ENCODE measurements around the gene TDRD7.
"Not testable (repeated sequence)": the region's sequence is repeated elsewhere in the genome, so short reads cannot be mapped to it uniquely, and the experiment has no call there.

TDRD7 gene

DNA sequence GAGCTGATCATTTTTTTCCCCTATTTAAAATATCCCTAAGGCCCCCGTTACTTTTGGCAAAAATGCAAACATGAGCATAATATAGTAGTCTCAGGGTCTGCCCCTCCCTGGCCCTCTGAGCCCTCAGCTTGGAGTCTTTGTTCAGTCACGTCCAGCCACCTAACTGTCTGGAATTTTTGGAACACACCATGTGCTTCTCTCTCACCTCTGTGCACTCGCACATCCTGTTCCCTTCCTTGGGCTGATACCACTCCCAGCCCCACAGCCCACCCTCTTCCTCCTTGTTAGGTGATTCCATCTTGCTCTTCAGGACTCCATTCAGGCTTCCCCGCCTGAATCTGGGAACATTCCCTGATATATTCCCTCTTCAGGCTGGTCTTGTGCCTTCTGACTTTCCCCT is 16.0 kb downstream of the TDRD7 start:
- no peak for DNase-seq

DNA sequence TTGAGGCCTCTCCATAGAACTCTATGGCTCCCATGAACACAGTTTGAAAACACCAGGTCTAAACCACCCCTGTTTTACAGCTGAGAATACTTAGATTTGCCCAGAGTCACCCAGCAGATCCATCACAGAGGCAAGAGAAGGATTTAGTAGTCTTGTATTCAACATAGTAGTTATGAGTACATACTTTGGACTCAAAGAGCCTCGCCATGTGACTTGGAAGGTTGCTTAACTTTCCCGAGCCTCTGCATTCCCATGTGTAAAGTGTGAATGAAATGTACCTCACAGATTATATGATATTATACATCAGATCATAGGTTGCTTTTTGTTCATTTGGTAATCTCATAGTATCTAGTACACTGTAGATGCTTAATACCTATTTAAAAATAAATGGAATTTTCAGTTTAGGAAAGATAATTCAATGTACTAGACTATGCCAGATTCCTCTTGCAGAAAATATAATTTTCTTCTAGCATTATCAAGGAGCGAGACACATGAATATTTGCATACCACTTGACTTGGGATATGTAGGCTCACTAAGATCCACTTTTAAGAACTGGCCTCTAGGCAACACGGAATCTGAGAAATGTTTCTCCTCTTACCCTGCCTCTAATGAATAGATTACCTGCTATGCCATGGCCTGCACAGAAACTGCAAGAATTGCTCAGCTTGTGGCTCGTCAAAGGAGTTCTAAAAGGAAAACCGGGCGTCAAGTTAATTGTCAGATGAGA is 18.6 kb downstream of the TDRD7 start:
- DNase-seq, result no peak

DNA sequence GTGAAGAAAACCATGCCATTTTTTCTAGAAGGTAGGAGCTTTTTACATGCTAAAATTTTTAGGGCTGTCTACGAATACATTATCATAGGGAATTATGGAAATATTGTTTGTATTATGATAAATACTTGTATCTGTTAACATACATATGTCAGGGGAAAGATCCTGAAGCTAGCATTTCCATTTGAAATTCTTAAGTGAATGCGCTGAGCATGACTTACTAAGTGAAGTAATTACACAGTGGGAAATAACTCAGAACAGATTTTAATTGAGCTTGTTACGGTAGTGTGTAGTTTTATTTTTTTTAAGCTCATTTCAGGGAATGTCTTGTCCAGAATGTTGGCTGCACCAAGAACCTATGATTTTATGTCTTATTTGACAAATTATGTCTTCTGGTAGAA is 19.1 kb downstream of the TDRD7 start:
- DNase-seq, result no peak

DNA sequence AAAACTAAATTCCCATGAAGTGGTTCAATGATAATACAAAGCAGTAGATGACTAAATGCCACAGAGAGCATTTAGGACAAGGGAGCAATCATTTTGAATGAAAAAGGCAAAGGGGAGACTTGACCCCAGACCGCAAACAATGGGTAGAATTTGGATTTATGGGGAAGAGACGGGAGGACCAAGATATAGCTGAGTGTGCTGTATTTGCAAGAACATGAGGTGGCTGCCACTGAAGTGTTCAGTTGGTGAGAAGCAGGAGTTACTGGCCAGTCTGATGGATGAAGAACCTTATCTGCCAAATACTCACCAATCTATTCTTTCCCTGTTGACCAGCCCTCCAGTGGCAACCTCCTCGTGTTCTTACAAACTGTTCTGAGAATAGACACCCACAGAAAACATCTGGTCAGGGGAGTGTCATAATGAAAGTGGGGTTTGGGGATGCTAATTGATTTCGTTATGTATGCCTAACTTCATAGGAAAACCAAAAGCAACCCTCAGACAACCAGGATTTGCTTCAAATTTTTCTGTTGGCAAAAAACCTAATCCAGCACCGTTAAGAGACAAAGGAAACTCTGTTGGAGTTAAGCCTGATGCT is 19.8 kb downstream of the TDRD7 start:
- DNase-seq, result no peak

DNA sequence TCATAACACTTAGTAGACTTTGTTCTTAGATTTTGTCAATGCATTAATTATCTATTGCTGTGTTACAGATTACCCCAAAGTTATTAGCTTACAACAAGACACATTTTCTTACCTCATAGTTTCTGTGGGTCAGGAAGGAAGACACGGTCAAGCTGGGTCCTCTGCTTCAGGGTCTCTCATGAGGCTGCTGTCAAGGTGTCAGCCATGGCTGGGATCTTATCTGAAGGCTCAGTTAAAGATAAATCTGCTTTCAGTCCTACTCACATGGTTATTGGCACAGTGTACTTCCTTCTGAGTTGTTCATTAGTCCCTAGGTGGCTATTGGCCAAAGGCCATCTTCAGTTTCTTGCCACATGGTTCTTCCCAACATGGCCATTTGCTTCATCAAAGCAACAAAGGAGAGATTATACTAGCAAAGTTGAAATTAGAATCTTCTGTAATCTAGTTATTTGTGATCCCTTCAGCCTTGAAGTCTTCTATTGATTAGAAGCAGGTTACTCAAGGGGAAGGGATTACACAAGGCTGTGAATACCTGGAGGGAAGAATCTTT is 25.2 kb downstream of the TDRD7 start:
- no peak for DNase-seq

DNA sequence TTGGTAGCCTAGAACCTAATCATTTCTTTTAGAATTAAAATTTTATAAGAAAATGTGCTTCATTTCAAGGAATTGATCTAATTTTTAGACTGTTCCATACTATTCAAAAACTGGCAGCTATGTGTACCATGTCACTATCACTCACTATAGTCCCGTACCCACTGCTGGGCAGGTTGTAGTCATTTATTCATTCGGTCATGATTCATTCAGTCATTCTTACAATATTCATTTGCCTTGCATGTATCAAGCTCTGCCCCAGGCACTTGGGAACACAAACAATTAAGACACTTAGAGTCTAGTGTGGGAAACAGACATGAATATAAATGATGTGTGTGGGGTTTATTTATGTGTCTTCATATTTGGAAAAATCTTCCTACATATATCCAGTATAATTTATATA is 26.4 kb downstream of the TDRD7 start:
- DNase-seq, result no peak

DNA sequence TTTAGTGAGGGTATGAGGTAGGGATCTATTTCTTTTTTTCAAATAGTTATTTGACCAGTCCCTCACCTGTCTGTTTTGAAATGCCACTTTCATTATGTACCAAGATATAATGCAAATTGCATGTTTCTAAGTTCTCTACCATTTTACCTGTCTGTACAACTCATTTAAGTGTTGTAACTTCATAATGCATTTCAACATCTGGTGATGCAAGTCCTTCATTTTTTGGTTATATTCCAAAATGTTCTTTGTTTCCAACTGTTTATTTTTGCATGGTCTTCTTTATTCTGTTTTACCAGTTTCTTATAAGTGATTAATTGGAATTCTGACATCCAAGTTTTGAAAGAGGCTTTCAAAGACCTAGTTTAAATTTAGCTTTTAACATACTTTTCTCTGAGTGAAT is 26.8 kb downstream of the TDRD7 start:
- no peak for DNase-seq

DNA sequence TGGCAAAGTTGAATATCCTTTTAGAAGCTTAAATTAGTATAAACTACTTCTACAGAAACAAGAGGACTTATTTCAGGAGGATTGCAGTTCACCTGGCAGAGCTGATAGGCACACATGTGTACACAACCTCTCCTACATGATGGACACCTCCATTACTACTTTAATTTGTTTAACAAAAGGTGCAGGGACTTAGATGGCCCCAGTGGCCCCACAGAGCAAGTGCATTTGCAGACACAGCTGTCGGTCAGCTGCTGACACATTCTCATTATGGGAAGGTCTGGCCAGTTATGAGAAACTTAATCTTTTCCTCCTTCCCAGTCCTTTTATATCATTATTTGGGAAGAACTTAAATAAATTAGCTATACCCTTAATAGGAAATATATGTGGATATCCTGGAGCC is 28.3 kb downstream of the TDRD7 start:
- no peak for DNase-seq

DNA sequence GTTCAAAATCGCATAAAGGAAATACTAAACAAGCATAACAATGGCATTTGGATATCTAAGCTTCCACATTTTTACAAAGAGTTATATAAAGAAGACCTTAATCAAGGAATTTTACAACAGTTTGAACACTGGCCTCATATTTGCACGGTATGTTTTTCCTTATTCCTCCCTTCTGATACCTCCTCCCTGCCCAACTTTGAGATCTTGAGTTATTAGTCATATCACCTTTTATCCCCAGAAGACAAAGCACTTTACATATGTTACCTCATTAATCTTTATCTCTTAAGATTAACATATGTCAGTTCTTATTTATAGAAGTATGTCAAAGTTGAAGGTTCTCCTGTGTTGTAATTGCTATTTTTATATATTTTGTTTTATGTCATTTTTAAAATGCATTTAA is 29.8 kb downstream of the TDRD7 start:
- DNase-seq, result no peak

DNA sequence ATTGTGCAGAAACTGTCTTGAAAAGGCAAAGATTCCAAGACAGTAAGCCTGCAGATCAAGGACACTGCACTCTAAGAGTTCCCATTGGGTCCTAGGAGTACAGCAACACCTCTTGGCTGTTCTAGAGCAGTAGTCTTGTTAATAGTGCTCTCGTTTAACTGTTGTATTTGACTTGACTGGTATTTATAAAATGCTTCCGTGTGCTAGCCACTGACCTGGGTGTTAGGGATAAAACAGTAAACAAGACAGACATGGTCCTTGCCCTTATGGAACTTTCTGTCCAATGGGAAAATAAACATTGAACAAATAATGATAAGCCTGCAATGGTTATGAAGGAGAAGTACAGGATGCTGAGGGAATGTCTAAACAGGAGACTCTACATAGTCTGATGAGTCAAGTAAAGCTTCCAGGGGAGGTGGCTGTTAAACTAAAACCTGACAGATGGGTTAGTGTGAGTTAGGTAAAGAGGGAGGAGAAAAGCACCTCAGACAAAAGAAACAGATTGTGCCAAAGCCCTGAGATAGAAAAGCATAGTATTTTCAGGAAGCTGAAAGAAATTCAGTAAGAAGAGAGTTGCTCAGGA is 33.3 kb downstream of the TDRD7 start:
- no peak for DNase-seq

DNA sequence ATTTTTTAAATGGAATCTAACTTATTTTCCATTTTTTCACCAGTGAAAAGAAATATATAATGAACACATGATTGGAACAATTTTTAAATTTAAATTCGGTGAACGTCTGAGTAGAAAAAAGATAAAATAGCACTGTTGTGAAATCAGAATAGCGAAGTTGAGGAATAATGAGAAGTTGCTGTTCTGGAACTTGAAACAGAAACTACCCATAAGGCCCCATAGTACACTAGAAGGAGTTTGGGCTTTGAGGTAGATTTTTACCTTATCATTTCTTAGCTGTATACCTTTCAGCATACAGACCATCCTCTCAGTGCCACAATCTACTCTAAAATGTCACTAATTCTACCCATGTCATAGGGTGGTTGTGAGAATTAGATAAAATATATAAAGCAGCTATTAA is 35.1 kb downstream of the TDRD7 start:
- DNase-seq, result no peak

DNA sequence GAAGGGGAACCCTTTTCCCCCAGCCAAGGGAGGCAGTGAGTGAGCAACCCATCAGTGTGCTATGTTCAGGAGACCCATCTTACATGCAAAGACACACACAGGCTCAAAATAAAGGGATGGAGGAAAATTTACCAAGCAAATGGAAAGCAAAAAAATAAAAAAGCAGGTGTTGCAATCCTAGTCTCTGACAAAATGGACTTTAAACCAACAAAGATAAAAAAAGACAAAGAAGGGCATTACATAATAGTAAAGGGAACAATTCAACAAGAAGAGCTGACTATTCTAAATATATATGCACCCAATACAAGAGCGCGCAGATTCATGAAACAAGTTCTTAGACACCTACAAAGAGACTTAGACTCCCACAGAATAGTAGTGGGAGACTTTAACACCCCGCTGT is 41.7 kb downstream of the TDRD7 start:
- not testable (repeated sequence) for DNase-seq

DNA sequence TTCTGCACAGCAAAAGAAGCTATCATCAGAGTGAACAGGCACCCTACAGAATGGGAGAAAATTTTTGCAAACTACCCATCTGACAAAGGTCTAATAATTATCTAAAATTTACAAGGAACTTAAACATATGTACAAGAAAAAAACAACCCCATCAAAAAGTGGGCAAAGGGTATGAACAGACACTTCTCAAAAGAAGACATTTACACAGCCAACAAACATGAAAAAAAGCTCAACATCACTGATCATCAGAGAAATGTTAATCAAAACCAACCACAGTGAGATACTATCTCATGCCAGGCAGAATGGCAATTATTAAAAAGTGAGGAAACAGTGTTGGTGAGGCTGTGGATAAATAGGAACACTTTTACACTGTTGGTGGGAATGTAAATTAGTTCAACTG is 44.9 kb downstream of the TDRD7 start:
- not testable (repeated sequence) for DNase-seq

DNA sequence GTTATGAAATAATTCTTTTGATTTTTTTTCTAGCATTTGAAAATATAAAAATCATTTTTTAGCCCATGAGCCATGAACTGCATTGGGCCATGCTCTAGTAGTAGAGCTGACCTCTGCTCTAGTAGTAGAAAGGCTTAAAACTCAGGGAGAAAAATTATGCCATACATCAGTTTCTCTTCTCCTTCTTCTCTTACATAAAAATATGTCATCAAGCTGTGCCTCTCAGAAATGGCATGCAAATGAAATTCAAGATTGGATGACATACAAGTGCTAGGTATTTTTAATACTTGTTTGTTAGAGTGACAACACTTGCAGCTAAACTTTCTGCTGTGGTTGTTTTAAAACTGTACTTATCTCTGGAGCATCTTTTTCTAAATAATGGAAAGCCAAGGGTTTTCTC is 47.4 kb downstream of the TDRD7 start:
- no peak for DNase-seq

DNA sequence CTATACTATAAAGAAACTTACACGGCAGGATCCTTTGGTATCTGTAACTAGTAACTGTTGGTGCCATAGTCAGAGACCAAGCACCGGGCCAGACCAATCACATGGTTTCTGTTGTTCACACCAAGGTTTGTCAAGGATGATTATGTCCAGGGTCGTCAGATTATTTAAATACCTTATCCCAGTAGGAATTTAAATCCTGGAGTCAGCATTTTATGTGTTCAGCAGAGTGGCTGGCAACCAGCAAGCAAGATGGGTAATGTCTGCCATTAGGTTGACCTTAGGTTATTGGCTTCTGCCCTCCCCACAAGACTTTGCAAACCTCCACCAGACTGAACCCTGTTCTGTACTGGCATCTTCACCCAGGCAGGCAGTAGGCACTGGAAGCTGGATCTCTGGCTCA is 50.3 kb downstream of the TDRD7 start:
- DNase-seq, result no peak

DNA sequence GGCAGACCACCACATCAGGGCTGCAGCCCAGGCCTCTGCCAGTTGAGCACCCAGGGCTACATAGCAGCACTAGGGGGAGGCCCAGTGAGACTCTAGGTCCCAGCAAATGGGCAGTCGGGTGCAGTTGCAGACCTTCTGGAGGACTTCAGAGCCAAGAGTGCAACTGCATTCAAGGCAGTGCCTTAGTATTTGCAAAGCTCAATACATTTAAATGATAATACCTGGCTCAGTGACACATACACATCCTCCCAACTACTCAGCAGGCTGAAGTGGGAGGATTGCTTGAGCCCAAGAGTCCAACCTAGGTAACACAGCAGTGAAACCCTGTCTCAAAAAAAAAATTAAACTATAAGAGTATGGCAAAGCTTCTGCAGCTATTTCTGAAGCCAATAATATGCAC is 51.0 kb downstream of the TDRD7 start:
- DNase-seq, result no peak

DNA sequence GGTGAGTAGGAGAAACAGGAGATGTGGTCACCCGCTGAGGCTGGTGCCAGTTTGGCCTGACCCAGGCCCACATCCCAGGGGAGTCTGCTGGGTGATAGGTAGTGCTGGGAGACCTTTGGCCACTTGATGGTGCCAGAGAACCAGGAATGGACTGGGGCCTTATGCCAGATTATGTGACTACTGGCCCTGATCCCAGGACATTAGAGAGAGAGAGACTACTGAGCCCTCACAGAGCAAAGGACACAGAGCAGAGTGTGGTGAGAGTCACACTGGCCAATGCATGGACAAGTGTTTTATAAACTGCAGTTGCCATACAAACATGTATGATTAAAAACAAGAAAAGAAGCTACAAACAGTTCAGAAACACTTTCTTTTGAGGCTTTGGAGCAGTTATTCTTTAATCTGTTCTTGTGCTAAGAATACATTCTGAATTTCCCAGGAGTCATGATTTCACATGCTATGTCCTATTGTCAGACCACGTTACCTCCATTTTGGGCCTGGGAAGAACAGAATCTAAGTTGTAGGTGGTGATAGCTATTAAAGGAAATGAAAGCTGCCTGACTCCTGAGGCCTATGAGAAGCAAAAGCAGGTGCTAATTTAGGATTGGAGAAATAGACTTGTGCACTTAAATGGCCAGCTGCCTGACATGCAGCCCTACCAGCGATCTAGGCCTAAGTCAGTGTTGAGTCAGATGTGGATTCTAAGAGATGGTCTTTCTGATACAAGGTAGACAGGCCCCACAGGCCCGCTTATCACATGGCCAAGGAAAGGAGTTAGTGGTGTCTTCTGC is 57.0 kb downstream of the TDRD7 start:
- peak; percentile 9 for DNase-seq

DNA sequence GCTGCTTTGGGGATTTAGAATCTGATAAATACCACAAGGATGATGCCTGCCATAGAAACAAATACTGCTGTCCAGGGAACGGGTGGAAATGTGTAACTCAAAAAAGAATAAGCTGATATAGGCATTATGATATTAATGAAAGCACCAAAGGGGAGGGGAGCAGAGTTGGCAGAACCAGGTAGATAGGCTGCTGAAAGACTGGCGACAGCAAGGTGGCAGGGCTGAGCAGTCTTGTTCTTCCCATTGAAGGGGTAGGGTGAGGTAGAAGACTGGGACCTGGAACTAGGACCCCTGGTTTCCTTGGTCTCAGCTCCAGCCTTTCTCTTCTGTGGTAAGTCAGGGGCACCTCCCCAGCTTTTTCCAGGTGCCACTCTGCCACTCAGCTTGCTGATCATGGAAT is 58.2 kb downstream of the TDRD7 start:
- DNase-seq, result no peak

DNA sequence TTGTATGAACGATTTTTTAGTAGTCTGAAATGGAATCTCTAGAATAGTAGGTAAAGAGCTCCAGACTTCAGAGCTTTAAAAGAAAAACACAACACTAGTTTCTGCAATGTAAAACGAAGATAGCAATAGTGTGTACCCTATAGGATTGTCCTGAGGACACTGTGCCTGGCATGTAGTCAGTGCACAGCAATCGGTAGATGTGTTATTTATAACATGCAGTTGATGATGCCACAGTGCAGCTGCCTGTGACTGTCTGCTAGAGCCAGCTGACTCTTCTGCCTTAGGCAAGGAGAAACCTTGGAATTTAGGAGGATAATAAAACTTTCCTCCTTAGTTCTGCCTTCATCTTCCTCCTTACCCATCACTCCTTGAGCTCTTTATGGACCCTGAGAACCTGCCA is 61.8 kb downstream of the TDRD7 start:
- DNase-seq, result no peak

DNA sequence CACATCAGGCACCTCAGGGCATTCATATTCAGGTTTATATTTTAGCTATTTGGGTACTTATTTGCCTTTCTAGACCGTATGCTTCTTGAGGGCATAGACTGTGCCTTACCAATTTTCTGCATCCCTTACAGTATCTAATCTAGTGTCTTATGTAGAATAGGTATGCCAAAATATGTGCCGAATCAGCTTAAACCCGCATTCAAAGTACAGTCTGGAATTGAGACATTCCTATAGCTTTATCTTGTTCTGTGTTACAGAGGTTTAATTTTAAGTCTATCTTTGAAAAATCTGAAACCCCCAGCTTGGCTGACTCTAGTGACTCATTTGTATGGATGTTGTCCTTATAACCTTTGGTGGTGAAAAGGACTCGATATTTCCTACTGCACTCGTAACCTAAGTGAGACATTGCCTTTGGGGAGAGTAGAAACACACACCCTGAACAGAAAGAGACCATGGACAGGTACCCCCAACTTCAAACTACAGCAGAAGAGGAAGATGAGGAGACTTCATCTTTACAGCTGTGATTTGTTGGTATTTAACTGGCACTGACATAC is 62.6 kb downstream of the TDRD7 start:
- DNase-seq, result no peak

DNA sequence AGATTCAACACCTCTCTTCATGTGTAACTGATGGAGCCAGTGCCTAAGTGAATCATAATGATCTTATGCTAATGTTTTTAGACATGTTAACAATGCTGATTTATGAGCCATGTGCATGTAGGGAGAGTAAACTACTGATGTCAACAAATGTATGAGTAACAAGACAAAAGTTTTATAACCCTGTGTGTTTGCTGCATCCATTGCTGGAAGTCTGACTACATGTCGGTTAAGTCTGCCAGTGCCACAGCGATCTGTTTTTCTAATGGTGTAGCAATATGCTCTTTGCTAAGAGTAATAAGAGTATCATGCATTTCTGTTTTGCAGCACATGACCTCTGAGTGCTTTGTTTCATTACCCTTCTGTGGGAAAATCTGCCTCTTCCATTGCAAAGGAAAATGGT is 63.2 kb downstream of the TDRD7 start:
- DNase-seq, result no peak

DNA sequence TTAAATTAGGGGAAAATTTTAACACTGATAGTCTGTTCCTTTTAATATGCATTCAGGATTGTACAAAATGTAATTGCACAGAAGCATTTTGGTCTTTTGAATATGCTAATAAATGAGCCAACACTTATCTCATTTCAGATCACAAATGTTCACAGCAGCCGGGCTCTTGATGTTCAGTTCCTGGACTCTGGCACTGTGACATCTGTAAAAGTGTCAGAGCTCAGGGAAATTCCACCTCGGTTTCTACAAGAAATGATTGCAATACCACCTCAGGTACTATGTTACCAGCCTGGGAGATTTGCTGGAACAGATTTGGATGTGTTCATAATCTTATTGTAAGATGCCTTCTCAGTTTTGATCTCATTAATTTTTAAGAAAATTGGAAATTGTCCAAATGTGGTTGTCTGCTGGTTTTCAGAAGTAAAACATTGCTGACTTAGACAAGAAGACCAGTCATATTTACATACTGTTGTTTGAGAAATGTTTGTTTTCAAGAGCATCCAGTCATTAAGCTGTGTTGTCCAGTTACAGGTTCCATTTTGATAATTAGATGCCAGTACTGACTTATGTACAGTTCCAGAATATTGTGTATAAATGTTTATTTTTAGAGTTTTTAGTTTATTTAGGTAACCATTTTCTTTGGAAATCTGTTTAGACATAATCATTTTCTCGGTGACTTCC is 66.5 kb downstream of the TDRD7 start:
- DNase-seq, result no peak

Data from amniotic stem cell (primary cell).